Measurements from ENCODE around the gene HIVEP2. TPM values are rescaled to one million over a fixed set of nuclear protein-coding genes. Genes with fewer than 3 reads are reported as not detected.
A peak's percentile ranks its signal among the peaks of the same experiment; 100 is the strongest.

Gene HIVEP2
- total RNA-seq, 1 experiment from 2014 or later: 4.2 TPM

GRCh38 chr6:142819603-142820337, 125.2 kb downstream of the HIVEP2 start:
- Mint-ChIP-seq H3K9me3 (no peaks in the 10 kb centered on the region; a peak in 1 of 5 replicates), H3K27me3 (ENCODE audit: low read depth) (no peaks in the 10 kb centered on the region), H3K27ac (peak overlapping the region in 1 of 3 experiments; percentile 87; a peak in 2 of 7 replicates), H3K4me1 (peaks cover 15 to 20% of the 10 kb centered on the region in 2 experiments), H3K4me3 (no peak overlapping the region), H3K36me3 (ENCODE audit: insufficient read depth in 1 of 3, low read depth in 3 of 3) (no peaks in the 10 kb centered on the region)
- H3K23ac ChIP-seq (ENCODE audit: insufficient read length, low read depth, low read length): no peak overlapping the region
- no peak overlapping the region for H4K91ac ChIP-seq (ENCODE audit: insufficient read length, low read depth, low read length)
- no peaks in the 10 kb centered on the region for H4K20me1 ChIP-seq (ENCODE audit: control insufficient read depth, insufficient read depth, insufficient read length)
- H3K4me1 ChIP-seq (ENCODE audit: insufficient read depth, low read length): 0 out of 2 replicates have a peak, but pooled peaks cover 4% of the 10 kb centered on the region
- no peak overlapping the region for H3K4me2 ChIP-seq (ENCODE audit: insufficient read depth, insufficient read length, low read length)
- H4K5ac ChIP-seq (ENCODE audit: insufficient read length, low read depth, low read length): no peak overlapping the region
- H2AK5ac ChIP-seq (ENCODE audit: insufficient read length, low read length): no peak overlapping the region
- H2BK20ac ChIP-seq (ENCODE audit: low read depth, low read length, poor library complexity, severe bottlenecking): no peak overlapping the region
- no peaks in the 10 kb centered on the region for H3K23me2 ChIP-seq (ENCODE audit: insufficient read length, low read depth, low read length, poor library complexity, severe bottlenecking)
- H2BK12ac ChIP-seq (ENCODE audit: insufficient read length, low read depth, low read length): no peak overlapping the region
- H3K4ac ChIP-seq (ENCODE audit: low read depth, low read length): no peak overlapping the region
- H2BK120ac ChIP-seq (ENCODE audit: low read depth, low read length, poor library complexity, severe bottlenecking): no peak overlapping the region
- H3K27ac ChIP-seq (ENCODE audit: insufficient read length, low read depth, low read length): no peak overlapping the region
- H3K27me3 ChIP-seq (ENCODE audit: insufficient read depth, low read length): no peaks in the 10 kb centered on the region
- H3K79me2 ChIP-seq (ENCODE audit: insufficient read depth, low read length): no peaks in the 10 kb centered on the region
- H3K79me1 ChIP-seq (ENCODE audit: insufficient read depth, low read depth, low read length, poor library complexity, severe bottlenecking): no peaks in the 10 kb centered on the region
- H3K14ac ChIP-seq (ENCODE audit: insufficient read depth, low read length): no peak overlapping the region
- TF ChIP-seq, protein P1, sequence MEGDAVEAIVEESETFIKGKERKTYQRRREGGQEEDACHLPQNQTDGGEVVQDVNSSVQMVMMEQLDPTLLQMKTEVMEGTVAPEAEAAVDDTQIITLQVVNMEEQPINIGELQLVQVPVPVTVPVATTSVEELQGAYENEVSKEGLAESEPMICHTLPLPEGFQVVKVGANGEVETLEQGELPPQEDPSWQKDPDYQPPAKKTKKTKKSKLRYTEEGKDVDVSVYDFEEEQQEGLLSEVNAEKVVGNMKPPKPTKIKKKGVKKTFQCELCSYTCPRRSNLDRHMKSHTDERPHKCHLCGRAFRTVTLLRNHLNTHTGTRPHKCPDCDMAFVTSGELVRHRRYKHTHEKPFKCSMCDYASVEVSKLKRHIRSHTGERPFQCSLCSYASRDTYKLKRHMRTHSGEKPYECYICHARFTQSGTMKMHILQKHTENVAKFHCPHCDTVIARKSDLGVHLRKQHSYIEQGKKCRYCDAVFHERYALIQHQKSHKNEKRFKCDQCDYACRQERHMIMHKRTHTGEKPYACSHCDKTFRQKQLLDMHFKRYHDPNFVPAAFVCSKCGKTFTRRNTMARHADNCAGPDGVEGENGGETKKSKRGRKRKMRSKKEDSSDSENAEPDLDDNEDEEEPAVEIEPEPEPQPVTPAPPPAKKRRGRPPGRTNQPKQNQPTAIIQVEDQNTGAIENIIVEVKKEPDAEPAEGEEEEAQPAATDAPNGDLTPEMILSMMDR (conservative IDR thresholded peaks at IDR 0.05): no peak
- no peak overlapping the region for H4K8ac ChIP-seq (replicated peaks; ENCODE audit: insufficient read length, low read depth, low read length)
- H3K9ac ChIP-seq (ENCODE audit: extremely low read depth, insufficient read length, low read length): no peak overlapping the region
- WGBS (ENCODE audit: extremely low coverage, insufficient read length, low lambda C conversion rate): no CpG with 5 or more reads among the region's 8 CpGs
- H2AFZ ChIP-seq (ENCODE audit: low read length): no peak overlapping the region
- H2BK15ac ChIP-seq (ENCODE audit: low read depth, low read length): no peak overlapping the region
- DNase-seq: no peak
- H3K9me3 ChIP-seq (ENCODE audit: control insufficient read depth, low read depth, low read length): no peaks in the 10 kb centered on the region
- no peak overlapping the region for H3K18ac ChIP-seq (ENCODE audit: insufficient read length, low read depth, low read length)
- H3K56ac ChIP-seq (ENCODE audit: insufficient read length, low read depth, low read length): no peak overlapping the region
- H2BK5ac ChIP-seq (ENCODE audit: insufficient read length, low read length): no peak overlapping the region
- H3T11ph ChIP-seq (ENCODE audit: low read length): no peak overlapping the region
